ENCODE results near the gene DYNLT4.

DYNLT4 gene

GRCh38 chr1:44806704-44807363 is at the start of gene DYNLT4:
DYNLT4 (minus strand) TSS chr1:44807351; CDS start chr1:44806668, 683 bp downstream.
- H3K4me3 ChIP-seq (ENCODE audit: low read depth, low read length), result no peak within 1 kb of the TSS
- TF ChIP-seq CTCF (IDR thresholded peaks at IDR 0.05; ENCODE audit: borderline replicate concordance, insufficient read depth, low read depth, low read length), result no peak

DNA sequence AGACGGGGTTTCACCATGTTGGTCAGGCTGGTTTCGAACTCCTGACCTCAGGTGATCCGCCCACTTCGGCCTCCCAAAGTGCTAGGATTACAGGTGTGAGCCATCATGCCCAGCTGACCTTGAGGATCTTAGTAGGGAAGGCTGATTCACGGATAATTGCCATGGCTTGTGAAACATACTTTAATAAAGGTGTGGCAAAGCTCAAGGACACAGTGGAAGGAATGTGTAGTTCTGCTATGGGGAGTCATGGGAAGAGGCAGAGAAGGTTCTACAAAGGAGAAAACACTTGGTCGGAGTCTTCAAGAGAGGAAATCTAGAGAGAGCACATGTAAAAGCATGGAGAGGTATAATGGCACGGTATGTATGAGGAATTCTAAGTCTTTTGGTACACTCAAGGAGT is 48.6 kb upstream of the DYNLT4 start:
- TF ChIP-seq CTCF (IDR thresholded peaks at IDR 0.05; ENCODE audit: borderline replicate concordance, insufficient read depth, low read depth, low read length), result no peak
- H3K4me3 ChIP-seq (ENCODE audit: low read depth, low read length), result no peak overlapping the region

DNA sequence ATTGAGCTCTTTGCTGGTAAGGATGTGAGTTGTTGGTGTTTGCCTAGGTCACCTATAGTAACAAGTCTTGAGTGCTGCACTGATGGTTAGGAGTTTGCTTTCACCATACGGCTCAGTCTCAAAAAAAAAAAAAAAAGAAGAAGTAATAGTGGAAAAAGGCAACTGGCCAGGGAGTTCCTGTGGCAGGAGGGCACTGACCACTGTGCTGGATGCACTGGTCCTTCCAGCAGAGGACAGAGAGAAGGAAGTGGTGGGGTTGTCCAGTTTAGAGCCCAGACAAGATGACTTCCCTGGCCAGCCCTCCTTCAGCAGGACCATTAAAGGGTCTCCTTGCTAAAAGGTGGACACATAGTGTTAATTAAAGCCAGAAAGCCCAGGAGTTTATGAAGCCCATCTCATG is 47.8 kb upstream of the DYNLT4 start:
- TF ChIP-seq CTCF (IDR thresholded peaks at IDR 0.05; ENCODE audit: borderline replicate concordance, insufficient read depth, low read depth, low read length), result no peak
- no peak overlapping the region for H3K4me3 ChIP-seq (ENCODE audit: low read depth, low read length)

- no peak overlapping the region for H3K4me3 ChIP-seq (ENCODE audit: low read depth, low read length)
- no peak for TF ChIP-seq CTCF (IDR thresholded peaks at IDR 0.05; ENCODE audit: borderline replicate concordance, insufficient read depth, low read depth, low read length)
These were observed 46.0 kb upstream of the DYNLT4 start for GRCh38 chr1:44853201-44853600.

- H3K4me3 ChIP-seq (ENCODE audit: low read depth, low read length), result no peak overlapping the region
- TF ChIP-seq CTCF (IDR thresholded peaks at IDR 0.05; ENCODE audit: borderline replicate concordance, insufficient read depth, low read depth, low read length), result no peak
These were observed 44.2 kb upstream of the DYNLT4 start for GRCh38 chr1:44851308-44851707.

DNA sequence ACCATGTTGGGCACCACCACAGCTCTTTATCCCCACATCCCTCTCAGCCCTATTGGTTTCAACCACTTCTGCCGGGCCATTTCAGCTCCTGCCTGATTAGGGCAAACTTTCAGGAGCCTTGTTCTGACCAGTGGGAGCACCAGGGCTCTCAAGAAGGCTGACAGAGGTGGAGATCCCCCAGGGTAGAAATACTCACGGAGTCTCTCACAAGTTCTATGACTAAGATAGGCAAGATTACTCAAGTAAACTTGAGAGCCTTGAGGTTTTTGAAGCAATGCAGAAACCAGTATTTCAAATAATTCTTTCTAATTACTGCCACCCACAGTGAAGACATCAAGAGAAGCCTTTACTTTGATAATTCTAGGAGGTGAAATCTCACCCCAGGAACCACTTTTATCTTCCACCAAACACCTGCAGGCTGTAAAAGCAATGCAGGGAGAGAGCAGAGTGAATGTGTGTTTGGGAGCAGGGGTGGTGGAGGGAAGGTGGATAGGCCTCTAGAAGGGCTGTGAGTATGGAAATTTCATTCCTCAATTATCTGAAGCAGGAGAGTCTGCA is 42.5 kb upstream of the DYNLT4 start:
- no peak overlapping the region for H3K4me3 ChIP-seq (ENCODE audit: low read depth, low read length)
- TF ChIP-seq CTCF (IDR thresholded peaks at IDR 0.05; ENCODE audit: borderline replicate concordance, insufficient read depth, low read depth, low read length), result no peak
